Measurements from ENCODE around the gene LRRC7.
"Not testable (repeated sequence)": the region's sequence is repeated elsewhere in the genome, so short reads cannot be mapped to it uniquely, and the experiment has no call there.

Gene LRRC7

GRCh38 chr1:70039485-70039884 is 471.8 kb downstream of the LRRC7 start:
- Mint-ChIP-seq H3K36me3 (ENCODE audit: low read depth) (no peaks in the 10 kb centered on the region), H3K4me1 (ENCODE audit: low read depth) (no peaks in the 10 kb centered on the region), H3K4me3 (no peak overlapping the region), H3K27ac (no peak overlapping the region), H3K27me3 (ENCODE audit: low read depth) (no peaks in the 10 kb centered on the region), H3K9me3 (no peaks in the 10 kb centered on the region)

DNA sequence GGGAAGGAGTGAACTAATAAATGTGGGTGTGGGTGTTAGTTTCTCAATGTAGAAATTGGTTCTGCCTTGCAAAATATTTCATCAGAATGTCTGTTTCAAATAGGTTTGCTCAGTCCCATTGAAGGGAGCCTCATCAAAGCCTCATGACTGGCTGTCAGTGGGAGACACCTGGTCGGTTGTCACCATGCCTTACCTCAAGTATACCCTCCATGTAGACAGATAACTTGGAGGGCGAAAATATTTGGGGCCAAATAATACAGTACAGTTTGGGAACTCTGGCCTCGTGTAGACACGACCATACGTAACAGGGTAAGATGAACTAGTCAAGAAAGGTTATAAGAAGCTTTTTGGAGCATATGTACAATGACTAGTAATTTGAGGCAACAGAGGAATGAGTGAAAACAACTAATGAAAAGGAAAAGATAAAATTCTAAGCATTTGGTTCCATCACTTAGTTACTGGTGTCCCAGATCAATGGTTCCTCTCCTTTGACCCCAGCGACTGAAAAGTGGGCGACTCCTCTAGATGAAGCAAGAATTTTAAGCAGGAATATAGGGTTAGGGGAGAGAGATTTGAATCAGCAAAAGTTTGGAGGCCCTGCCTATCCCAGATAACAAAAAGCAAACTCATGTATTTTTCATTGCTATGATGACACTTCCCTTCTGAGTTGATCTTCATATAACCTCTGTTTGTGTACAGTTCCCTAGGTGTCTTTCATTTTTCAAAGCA is 473.8 kb downstream of the LRRC7 start:
- Mint-ChIP-seq H3K27me3 (ENCODE audit: low read depth) (no peaks in the 10 kb centered on the region), H3K36me3 (ENCODE audit: low read depth) (no peaks in the 10 kb centered on the region), H3K4me1 (ENCODE audit: low read depth) (no peaks in the 10 kb centered on the region), H3K27ac (no peak overlapping the region), H3K4me3 (no peak overlapping the region), H3K9me3 (no peaks in the 10 kb centered on the region)

GRCh38 chr1:70042090-70042731 is 474.5 kb downstream of the LRRC7 start:
- Mint-ChIP-seq H3K4me3 (no peak overlapping the region), H3K36me3 (ENCODE audit: low read depth) (no peaks in the 10 kb centered on the region), H3K27ac (no peak overlapping the region), H3K4me1 (ENCODE audit: low read depth) (no peaks in the 10 kb centered on the region), H3K9me3 (no peaks in the 10 kb centered on the region), H3K27me3 (ENCODE audit: low read depth) (no peaks in the 10 kb centered on the region)

DNA sequence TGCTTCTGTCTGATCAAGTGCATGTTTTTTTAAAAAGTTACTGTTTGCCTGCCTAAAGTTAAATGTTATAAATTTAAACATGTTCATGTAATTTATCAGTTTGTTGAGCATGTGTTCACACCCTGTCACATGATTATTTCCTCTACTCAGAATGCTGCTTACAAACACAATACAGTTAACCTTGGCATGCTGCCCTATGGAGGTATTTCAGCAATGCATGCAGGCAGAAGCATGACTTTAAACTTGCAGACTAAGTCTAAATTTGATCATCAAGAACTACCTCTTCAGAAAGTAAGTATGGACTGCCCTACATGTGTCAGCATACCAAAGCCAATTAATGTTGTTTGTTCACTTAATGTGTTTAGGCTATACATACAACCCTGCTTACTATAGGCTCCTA is 476.1 kb downstream of the LRRC7 start:
- Mint-ChIP-seq H3K36me3 (ENCODE audit: low read depth) (no peaks in the 10 kb centered on the region), H3K27me3 (ENCODE audit: low read depth) (no peaks in the 10 kb centered on the region), H3K9me3 (no peaks in the 10 kb centered on the region), H3K4me3 (no peak overlapping the region), H3K27ac (no peak overlapping the region), H3K4me1 (ENCODE audit: low read depth) (no peaks in the 10 kb centered on the region)

GRCh38 chr1:70044832-70045231 is 477.1 kb downstream of the LRRC7 start:
- Mint-ChIP-seq H3K4me1 (ENCODE audit: low read depth) (no peaks in the 10 kb centered on the region), H3K27ac (no peak overlapping the region)

GRCh38 chr1:70045581-70045980 is 477.9 kb downstream of the LRRC7 start:
- not testable (repeated sequence) for H3K4me3 Mint-ChIP-seq; H3K36me3 Mint-ChIP-seq (ENCODE audit: low read depth); H3K27ac Mint-ChIP-seq; H3K9me3 Mint-ChIP-seq; H3K4me1 Mint-ChIP-seq (ENCODE audit: low read depth); H3K27me3 Mint-ChIP-seq (ENCODE audit: low read depth)

More at GRCh38 chr1:70044832-70045231, 477.1 kb downstream of the LRRC7 start:
- H3K9me3 Mint-ChIP-seq, result no peaks in the 10 kb centered on the region
- no peaks in the 10 kb centered on the region for H3K36me3 Mint-ChIP-seq (ENCODE audit: low read depth)
- no peak overlapping the region for H3K4me3 Mint-ChIP-seq
- no peaks in the 10 kb centered on the region for H3K27me3 Mint-ChIP-seq (ENCODE audit: low read depth)

GRCh38 chr1:70048336-70049094 is 480.8 kb downstream of the LRRC7 start:
- Mint-ChIP-seq H3K27ac (no peak overlapping the region), H3K36me3 (ENCODE audit: low read depth) (no peaks in the 10 kb centered on the region), H3K27me3 (ENCODE audit: low read depth) (no peaks in the 10 kb centered on the region), H3K4me3 (no peak overlapping the region), H3K4me1 (ENCODE audit: low read depth) (no peaks in the 10 kb centered on the region), H3K9me3 (no peaks in the 10 kb centered on the region)

DNA sequence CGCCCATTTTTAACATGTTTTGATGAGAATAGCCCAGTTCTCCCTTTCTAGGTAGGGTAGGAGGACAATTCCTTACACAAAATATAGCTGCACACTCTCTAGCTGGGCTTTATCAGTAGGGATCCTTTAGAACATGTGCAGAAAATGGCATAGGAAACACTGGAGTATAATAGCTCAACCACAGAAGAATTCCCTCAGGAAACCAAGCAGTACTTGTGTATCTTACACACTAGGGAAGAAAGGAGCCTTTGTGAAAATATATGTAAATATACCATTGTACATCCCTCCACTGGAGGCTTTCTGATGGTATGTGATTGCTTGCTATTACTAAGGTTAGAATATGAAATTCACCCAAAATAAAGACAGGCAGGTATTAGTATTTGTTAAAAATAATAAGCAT is 484.2 kb downstream of the LRRC7 start:
- Mint-ChIP-seq H3K4me3 (no peak overlapping the region), H3K4me1 (ENCODE audit: low read depth) (no peaks in the 10 kb centered on the region), H3K27ac (no peak overlapping the region), H3K36me3 (ENCODE audit: low read depth) (no peaks in the 10 kb centered on the region), H3K27me3 (ENCODE audit: low read depth) (no peaks in the 10 kb centered on the region), H3K9me3 (no peaks in the 10 kb centered on the region)

DNA sequence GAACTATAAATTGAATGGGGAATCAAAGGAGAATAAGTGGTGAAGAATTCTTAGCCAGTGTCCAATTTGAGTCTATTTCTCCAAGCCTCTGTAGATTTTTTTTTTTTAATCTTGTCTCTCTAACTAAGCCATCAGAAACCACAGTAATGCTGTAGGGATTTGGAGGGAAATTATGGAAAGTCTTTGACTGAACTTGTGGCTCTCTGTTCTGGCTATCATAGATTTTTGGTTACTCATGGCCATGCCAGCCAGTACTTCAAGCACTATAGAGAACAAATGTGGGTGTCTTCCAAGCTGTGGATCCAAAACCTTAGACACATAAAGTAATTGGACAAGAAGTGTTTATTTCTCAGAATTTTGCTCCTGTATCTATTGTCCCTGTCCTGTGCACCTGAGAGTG is 489.8 kb downstream of the LRRC7 start:
- H3K4me3 Mint-ChIP-seq, result no peak overlapping the region
- no peaks in the 10 kb centered on the region for H3K4me1 Mint-ChIP-seq (ENCODE audit: low read depth)
- no peaks in the 10 kb centered on the region for H3K36me3 Mint-ChIP-seq (ENCODE audit: low read depth)
- no peak overlapping the region for H3K27ac Mint-ChIP-seq
- no peaks in the 10 kb centered on the region for H3K27me3 Mint-ChIP-seq (ENCODE audit: low read depth)
- H3K9me3 Mint-ChIP-seq, result no peaks in the 10 kb centered on the region

- Mint-ChIP-seq H3K36me3 (ENCODE audit: low read depth) (no peaks in the 10 kb centered on the region), H3K4me3 (no peak overlapping the region), H3K27me3 (ENCODE audit: low read depth) (no peaks in the 10 kb centered on the region), H3K9me3 (no peaks in the 10 kb centered on the region), H3K27ac (no peak overlapping the region), H3K4me1 (ENCODE audit: low read depth) (no peaks in the 10 kb centered on the region)
Observed at GRCh38 chr1:70061231-70061630, 493.5 kb downstream of the LRRC7 start.

- Mint-ChIP-seq H3K27ac (no peak overlapping the region), H3K9me3 (no peaks in the 10 kb centered on the region), H3K36me3 (ENCODE audit: low read depth) (no peaks in the 10 kb centered on the region), H3K4me3 (no peak overlapping the region), H3K27me3 (ENCODE audit: low read depth) (no peaks in the 10 kb centered on the region), H3K4me1 (ENCODE audit: low read depth) (no peaks in the 10 kb centered on the region)
Observed at GRCh38 chr1:70063861-70064260, 496.1 kb downstream of the LRRC7 start.

DNA sequence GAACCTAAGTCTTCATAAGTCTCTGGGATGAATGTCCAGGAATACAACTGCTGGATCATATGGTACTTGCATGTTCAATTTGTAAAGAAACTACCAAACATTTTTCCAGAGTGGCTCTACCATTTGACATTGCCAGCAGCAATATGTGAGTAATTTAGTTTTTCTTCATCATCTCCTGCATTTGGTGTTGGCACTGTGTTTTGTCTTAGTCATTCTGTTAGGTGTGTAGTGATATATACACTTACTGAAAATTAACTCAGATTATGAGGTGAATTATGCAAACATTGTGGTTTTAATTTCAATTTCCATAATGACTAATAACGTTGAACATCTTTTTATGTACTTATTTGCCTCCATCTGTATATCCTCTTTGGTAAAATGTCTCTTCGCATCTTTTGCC is 499.0 kb downstream of the LRRC7 start:
- no peaks in the 10 kb centered on the region for H3K36me3 Mint-ChIP-seq (ENCODE audit: low read depth)
- no peak overlapping the region for H3K4me3 Mint-ChIP-seq
- H3K4me1 Mint-ChIP-seq (ENCODE audit: low read depth), result no peaks in the 10 kb centered on the region
- H3K9me3 Mint-ChIP-seq, result no peaks in the 10 kb centered on the region
- H3K27me3 Mint-ChIP-seq (ENCODE audit: low read depth), result no peaks in the 10 kb centered on the region
- H3K27ac Mint-ChIP-seq, result no peak overlapping the region

GRCh38 chr1:70071601-70072000 is 503.9 kb downstream of the LRRC7 start:
- no peaks in the 10 kb centered on the region for H3K36me3 Mint-ChIP-seq (ENCODE audit: low read depth)
- H3K4me1 Mint-ChIP-seq (ENCODE audit: low read depth), result no peaks in the 10 kb centered on the region
- H3K27me3 Mint-ChIP-seq (ENCODE audit: low read depth), result no peaks in the 10 kb centered on the region
- no peaks in the 10 kb centered on the region for H3K9me3 Mint-ChIP-seq
- no peak overlapping the region for H3K27ac Mint-ChIP-seq
- H3K4me3 Mint-ChIP-seq, result no peak overlapping the region

- Mint-ChIP-seq H3K4me3 (no peak overlapping the region), H3K27ac (no peak overlapping the region)
Observed at GRCh38 chr1:70072231-70072751, 504.6 kb downstream of the LRRC7 start.

GRCh38 chr1:70075761-70076160 is 508.0 kb downstream of the LRRC7 start:
- Mint-ChIP-seq H3K36me3 (ENCODE audit: low read depth) (no peaks in the 10 kb centered on the region), H3K27me3 (ENCODE audit: low read depth) (no peaks in the 10 kb centered on the region), H3K4me3 (no peak overlapping the region), H3K27ac (no peak overlapping the region), H3K4me1 (ENCODE audit: low read depth) (no peaks in the 10 kb centered on the region), H3K9me3 (no peaks in the 10 kb centered on the region)

More at GRCh38 chr1:70072231-70072751, 504.6 kb downstream of the LRRC7 start:
- Mint-ChIP-seq H3K36me3 (ENCODE audit: low read depth) (no peaks in the 10 kb centered on the region), H3K27me3 (ENCODE audit: low read depth) (no peaks in the 10 kb centered on the region), H3K4me1 (ENCODE audit: low read depth) (no peaks in the 10 kb centered on the region), H3K9me3 (no peaks in the 10 kb centered on the region)

Measured in T-helper 1 cell treated with Interleukin-12 subunit alpha and Interleukin-12 subunit beta and Interleukin-4 antibody, amounts not matched to agents 30 μg/mL and 1 μg/mL, for 36 hours (primary cell).